Duodenal mucosa (tissue), 2 donors: Measurements from ENCODE around the gene NR2C1.

Experiments
- H3K27ac ChIP-seq: one replicate; pipeline ENCODE4 v1.7.0; 2013; ENCODE audit warnings: low read depth, low read length
- H3K27me3 ChIP-seq, 2 donors: one replicate each; pipeline ENCODE4 v1.7.0; 2013; ENCODE audit warnings: low read length in 2 of 2, control low read depth in 1 of 2; ENCODE audit not compliant: insufficient read depth in 2 of 2, control insufficient read depth in 1 of 2
- H3K36me3 ChIP-seq, 2 donors: one replicate each; pipeline ENCODE4 v1.7.0; 2013; ENCODE audit warnings: low read length in 2 of 2, control low read depth in 1 of 2; ENCODE audit not compliant: insufficient read depth in 2 of 2, control insufficient read depth in 1 of 2
- H3K4me1 ChIP-seq, 2 donors: one replicate each; pipeline ENCODE4 v1.7.0; 2013; ENCODE audit warnings: low read length in 2 of 2, control low read depth in 1 of 2; ENCODE audit not compliant: insufficient read depth in 2 of 2, control insufficient read depth in 1 of 2
- H3K4me3 ChIP-seq, 2 donors: one replicate each; pipeline ENCODE4 v1.7.0; 2013; ENCODE audit warnings: low read length in 2 of 2, low read depth in 1 of 2
- H3K9ac ChIP-seq, 2 donors: one replicate each; pipeline ENCODE4 v1.7.0; 2013; ENCODE audit warnings: low read length in 2 of 2, low read depth in 1 of 2
- H3K9me3 ChIP-seq, 2 donors: one replicate each; pipeline ENCODE4 v1.7.0; 2013; ENCODE audit warnings: low read length in 2 of 2, control low read depth in 1 of 2; ENCODE audit not compliant: control insufficient read depth in 1 of 2

NR2C1 gene

DNA sequence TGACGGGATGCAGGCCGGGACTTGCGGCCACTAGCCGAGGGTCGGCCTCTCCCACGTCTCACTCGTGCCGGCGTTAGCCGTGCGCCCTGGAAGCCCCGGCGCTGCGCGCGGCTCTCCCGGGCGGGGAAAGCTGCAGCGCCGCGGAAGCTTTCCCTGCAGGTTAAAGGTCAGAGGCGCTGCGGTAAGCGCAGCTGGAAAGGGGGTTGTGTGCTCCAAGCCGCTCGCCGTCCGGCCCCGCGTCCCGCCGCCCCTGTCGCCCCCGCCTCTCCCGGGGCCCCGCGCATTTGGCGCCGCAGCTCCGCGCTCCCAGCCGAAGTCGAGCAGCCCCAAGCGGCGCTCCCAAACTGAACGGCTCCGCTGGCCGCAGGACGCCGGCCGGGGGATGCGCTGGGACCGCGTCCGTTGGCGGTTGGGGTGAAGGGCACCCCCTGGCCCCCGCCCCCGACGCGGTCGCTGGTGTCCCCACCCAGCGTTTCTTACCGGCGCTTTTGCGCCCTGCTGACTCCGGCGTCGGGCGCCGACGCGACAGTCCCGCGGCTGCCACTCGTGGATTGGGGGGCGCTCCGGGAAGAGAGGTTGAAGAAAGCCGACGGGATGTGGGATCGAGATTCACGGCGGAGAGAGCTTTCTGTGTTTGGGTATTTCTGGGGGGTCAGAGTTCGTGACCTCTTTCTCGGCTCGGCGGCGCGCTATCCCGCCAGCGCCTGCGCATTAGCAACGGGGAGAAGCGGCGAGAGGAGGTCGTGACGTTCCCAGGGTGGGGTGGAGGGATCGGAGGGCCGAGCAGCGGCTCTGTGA, at the start of gene NR2C1:
Gene NR2C1 (minus strand): TSS at position 719 of the 798 bp plus-strand sequence. CDS start 6,234 bp downstream, outside the sequence.
- H3K36me3 ChIP-seq: peaks cover 0 to 3% of the 10 kb centered on the region in 2 donors
- H3K9me3 ChIP-seq: no peaks in the 10 kb centered on the region

GRCh38 chr12:95118788-95119179, 45.4 kb upstream of the NR2C1 start:
- Histone ChIP-seq H3K36me3 (no peaks in the 10 kb centered on the region), H3K4me3 (no peak overlapping the region), H3K4me1 (peaks cover 0 to 4% of the 10 kb centered on the region in 2 donors), H3K27me3 (no peaks in the 10 kb centered on the region), H3K9ac (no peak overlapping the region), H3K27ac (no peak overlapping the region), H3K9me3 (no peaks in the 10 kb centered on the region)

More for the DNA sequence above, at the start of gene NR2C1:
- Histone ChIP-seq H3K4me1 (no peaks in the 10 kb centered on the region), H3K27me3 (no peaks in the 10 kb centered on the region), H3K27ac (peak within 1 kb of the TSS; percentile 75), H3K4me3 (peak within 1 kb of the TSS; percentile 81 to 97), H3K9ac (peak within 1 kb of the TSS; percentile 76 to 80)

DNA sequence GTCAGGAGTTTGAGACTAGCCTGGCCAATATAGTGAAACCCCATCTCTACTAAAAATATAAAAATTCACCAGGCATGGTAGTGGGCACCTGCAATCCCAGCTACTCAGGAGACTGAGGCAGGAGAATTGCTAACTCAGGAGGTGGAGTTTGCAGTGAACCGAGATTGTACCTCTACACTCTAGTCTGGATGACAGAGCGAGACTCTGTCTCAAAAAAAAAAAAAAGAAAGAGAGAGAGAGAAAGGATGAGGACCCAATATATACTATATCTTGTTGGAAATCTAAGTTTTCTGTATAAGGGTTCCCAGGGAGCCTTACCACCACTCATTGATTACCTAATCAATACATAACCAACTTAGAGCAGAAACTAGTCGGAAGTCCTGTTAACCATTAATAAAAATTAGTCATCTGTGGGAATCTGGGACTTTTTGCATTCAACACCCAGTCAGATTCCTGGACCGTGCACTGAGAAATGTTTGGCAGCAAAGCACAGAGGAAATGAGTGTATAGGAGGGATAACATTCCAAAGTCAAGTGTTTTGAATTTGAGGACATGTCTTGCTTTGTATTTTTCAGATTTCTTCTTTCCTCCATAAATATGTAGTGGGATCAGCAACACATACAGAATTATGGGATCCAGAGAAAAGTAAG, 44.8 kb upstream of the NR2C1 start:
- H3K4me1 ChIP-seq: peaks cover 0 to 4% of the 10 kb centered on the region in 2 donors
- H3K27ac ChIP-seq: no peak overlapping the region
- no peak overlapping the region for H3K9ac ChIP-seq
- H3K4me3 ChIP-seq: no peak overlapping the region
- H3K27me3 ChIP-seq: no peaks in the 10 kb centered on the region
- no peaks in the 10 kb centered on the region for H3K9me3 ChIP-seq
- H3K36me3 ChIP-seq: no peaks in the 10 kb centered on the region

DNA sequence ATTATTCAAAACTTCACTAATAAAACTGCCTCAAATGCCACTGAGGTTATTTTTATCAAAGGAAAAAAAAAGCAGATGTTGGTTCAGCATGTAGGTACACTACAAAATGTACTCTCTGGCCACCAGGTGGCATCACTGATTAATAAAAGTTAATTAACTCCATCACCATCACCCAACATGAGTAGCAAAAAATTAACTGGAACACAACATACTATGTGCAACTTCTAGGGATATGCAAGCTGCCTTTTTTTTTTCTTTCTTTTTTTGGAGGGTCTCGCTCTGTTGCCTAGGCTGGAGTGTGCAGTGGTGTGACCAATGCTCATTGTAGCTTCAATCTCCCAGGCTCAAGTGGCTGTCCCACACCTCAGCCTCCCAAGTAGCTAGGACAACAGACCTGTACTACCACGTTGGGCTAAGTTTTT, 43.8 kb upstream of the NR2C1 start:
- H3K9me3 ChIP-seq: no peaks in the 10 kb centered on the region
- no peaks in the 10 kb centered on the region for H3K36me3 ChIP-seq
- H3K4me1 ChIP-seq: peaks cover 0 to 4% of the 10 kb centered on the region in 2 donors
- no peak overlapping the region for H3K27ac ChIP-seq
- no peak overlapping the region for H3K9ac ChIP-seq
- H3K27me3 ChIP-seq: no peaks in the 10 kb centered on the region
- H3K4me3 ChIP-seq: no peak overlapping the region

DNA sequence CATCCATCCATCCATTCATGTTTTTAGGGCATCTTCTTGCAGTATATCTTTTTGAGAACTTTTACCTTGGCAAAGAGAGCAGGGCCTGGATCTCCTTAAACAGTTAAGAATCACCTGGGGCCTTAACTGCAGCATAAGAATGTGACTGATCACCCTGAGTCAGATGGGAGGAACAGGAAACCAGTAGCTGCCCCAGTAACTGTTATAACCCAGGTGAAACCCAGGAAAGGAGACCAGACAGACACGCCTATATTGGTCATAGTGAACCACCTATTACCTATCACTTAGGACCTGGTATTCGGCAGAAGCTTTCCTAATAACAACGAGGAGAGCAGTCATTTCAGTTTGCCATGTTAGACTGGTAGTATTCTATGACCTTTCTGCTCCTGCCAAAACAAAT, 43.4 kb upstream of the NR2C1 start:
- H3K9me3 ChIP-seq: no peaks in the 10 kb centered on the region
- H3K4me1 ChIP-seq: peaks cover 0 to 4% of the 10 kb centered on the region in 2 donors
- no peak overlapping the region for H3K4me3 ChIP-seq
- H3K9ac ChIP-seq: no peak overlapping the region
- H3K27ac ChIP-seq: no peak overlapping the region
- no peaks in the 10 kb centered on the region for H3K36me3 ChIP-seq
- H3K27me3 ChIP-seq: no peaks in the 10 kb centered on the region

DNA sequence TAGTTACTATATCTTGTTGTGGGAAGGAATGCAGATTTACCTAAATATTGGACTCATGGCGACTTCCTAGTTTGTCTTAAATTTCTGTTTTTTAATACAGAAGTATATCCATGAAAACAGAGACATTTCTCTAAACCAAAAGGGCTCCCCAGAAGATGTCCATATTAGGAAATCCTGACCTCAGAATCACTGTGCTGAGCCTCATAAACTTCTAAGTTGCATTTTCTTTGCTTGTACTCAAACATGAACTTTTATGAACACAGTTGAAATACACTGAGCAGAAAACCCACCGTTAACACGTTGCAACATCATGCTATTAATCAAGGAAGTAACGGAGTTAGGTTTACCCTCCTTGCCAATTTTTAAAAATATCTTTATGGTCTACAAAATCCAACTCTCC, 42.9 kb upstream of the NR2C1 start:
- no peak overlapping the region for H3K4me3 ChIP-seq
- no peak overlapping the region for H3K9ac ChIP-seq
- no peaks in the 10 kb centered on the region for H3K9me3 ChIP-seq
- H3K4me1 ChIP-seq: peaks cover 0 to 4% of the 10 kb centered on the region in 2 donors
- no peaks in the 10 kb centered on the region for H3K36me3 ChIP-seq
- H3K27me3 ChIP-seq: no peaks in the 10 kb centered on the region
- H3K27ac ChIP-seq: no peak overlapping the region

- Histone ChIP-seq H3K9ac (no peak overlapping the region), H3K36me3 (no peaks in the 10 kb centered on the region), H3K4me1 (peaks cover 0 to 4% of the 10 kb centered on the region in 2 donors), H3K27ac (no peak overlapping the region), H3K9me3 (no peaks in the 10 kb centered on the region), H3K4me3 (no peak overlapping the region), H3K27me3 (no peaks in the 10 kb centered on the region)
Measured at GRCh38 chr12:95115641-95116040, 42.2 kb upstream of the NR2C1 start.

DNA sequence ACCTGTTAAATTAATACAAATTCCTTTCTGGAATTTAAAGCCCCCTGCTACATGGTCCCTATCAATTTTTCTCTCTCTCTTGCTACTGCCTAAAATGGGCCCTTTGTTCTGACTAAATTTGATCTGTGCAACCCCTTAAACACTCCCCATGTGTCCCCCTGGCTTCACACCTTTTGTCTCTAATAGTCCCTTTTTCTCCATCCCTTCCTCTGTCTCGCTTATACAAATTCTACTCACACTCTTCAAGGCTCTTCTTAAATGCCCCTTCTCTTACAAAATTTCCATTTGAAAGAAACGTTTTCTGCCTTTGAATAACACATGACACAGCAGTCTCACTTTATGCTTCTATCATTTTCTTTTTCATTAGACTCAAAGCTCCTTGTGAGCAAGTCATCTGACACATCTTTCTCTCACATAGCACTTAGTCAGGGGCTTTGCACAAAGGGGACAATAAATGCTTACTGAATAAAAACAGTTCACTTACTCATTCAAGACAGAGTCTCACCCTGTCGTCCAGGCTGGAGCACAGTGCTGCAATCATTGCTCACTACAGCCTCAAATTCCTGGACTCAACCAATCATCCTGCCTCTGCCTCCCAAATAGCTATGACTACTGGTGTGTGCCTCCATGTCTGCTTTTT, 41.5 kb upstream of the NR2C1 start:
- H3K4me3 ChIP-seq: no peak overlapping the region
- H3K4me1 ChIP-seq: peaks cover 0 to 4% of the 10 kb centered on the region in 2 donors
- H3K9me3 ChIP-seq: no peaks in the 10 kb centered on the region
- no peaks in the 10 kb centered on the region for H3K27me3 ChIP-seq
- H3K9ac ChIP-seq: no peak overlapping the region
- no peak overlapping the region for H3K27ac ChIP-seq
- no peaks in the 10 kb centered on the region for H3K36me3 ChIP-seq

GRCh38 chr12:95107362-95107761, 33.9 kb upstream of the NR2C1 start:
- no peak overlapping the region for H3K9ac ChIP-seq
- H3K4me3 ChIP-seq: no peak overlapping the region
- H3K27me3 ChIP-seq: no peaks in the 10 kb centered on the region
- no peak overlapping the region for H3K27ac ChIP-seq
- H3K9me3 ChIP-seq: no peaks in the 10 kb centered on the region
- peaks cover 0 to 7% of the 10 kb centered on the region in 2 donors for H3K4me1 ChIP-seq
- no peaks in the 10 kb centered on the region for H3K36me3 ChIP-seq

GRCh38 chr12:95105540-95105939, 32.1 kb upstream of the NR2C1 start:
- H3K36me3 ChIP-seq: no peaks in the 10 kb centered on the region
- no peak overlapping the region for H3K4me3 ChIP-seq

More at GRCh38 chr12:95105540-95105939, 32.1 kb upstream of the NR2C1 start:
- Histone ChIP-seq H3K4me1 (peaks cover 0 to 7% of the 10 kb centered on the region in 2 donors), H3K9me3 (no peaks in the 10 kb centered on the region), H3K27me3 (no peaks in the 10 kb centered on the region), H3K27ac (no peak overlapping the region), H3K9ac (no peak overlapping the region)
